ENCODE measurements around the gene UBA3.

Gene UBA3

GRCh38 chr3:69081583-69082262 is 1.6 kb upstream of the UBA3 start:
- peaks cover 53% of the 10 kb centered on the region for H3K79me2 ChIP-seq (ENCODE audit: control insufficient read depth, low read length)
- H3K4me1 ChIP-seq (ENCODE audit: control insufficient read depth, low read length): peaks cover 72% of the 10 kb centered on the region

GRCh38 chr3:69079269-69080159 is 651 bp downstream of the UBA3 start:
- Histone ChIP-seq H3K9me2 (replicated peaks; ENCODE audit: control insufficient read depth, low read length) (no peaks in the 10 kb centered on the region), H3K4me2 (ENCODE audit: low read length) (peak overlapping the region; percentile 92), H3K4me3 (ENCODE audit: low read length) (peak overlapping the region; percentile 89), H3K79me2 (ENCODE audit: control insufficient read depth, low read length) (peaks cover 48% of the 10 kb centered on the region), H3K27ac (ENCODE audit: low read depth, low read length) (0 out of 2 replicates have a peak overlapping the region, but pooled peaks have one; percentile 18), H3K27me3 (ENCODE audit: control insufficient read depth, low read length) (no peaks in the 10 kb centered on the region), H3K4me1 (ENCODE audit: control insufficient read depth, low read length) (peaks cover 60% of the 10 kb centered on the region), H3K36me3 (ENCODE audit: control insufficient read depth, low read length) (peaks cover 30% of the 10 kb centered on the region), H3F3A (ENCODE audit: control insufficient read depth, insufficient read depth) (peaks cover 28% of the 10 kb centered on the region), H3K9me3 (ENCODE audit: control insufficient read depth, insufficient read depth, low read length) (no peaks in the 10 kb centered on the region), H4K20me1 (ENCODE audit: control insufficient read depth, insufficient read depth, low read depth, low read length) (no peaks in the 10 kb centered on the region)
- TF ChIP-seq CTCF (IDR thresholded peaks at IDR 0.05; ENCODE audit: low read depth, low read length, poor library complexity, severe bottlenecking) (no peak), EZH2phosphoT487 (IDR thresholded peaks at IDR 0.05; ENCODE audit: borderline replicate concordance, low read length) (no peak)

More at GRCh38 chr3:69081583-69082262, 1.6 kb upstream of the UBA3 start:
- no peaks in the 10 kb centered on the region for H3K27me3 ChIP-seq (ENCODE audit: control insufficient read depth, low read length)
- H3F3A ChIP-seq (ENCODE audit: control insufficient read depth, insufficient read depth): peaks cover 25% of the 10 kb centered on the region
- peaks cover 19% of the 10 kb centered on the region; the same call in 1 of the 2 replicates for H3K36me3 ChIP-seq (ENCODE audit: control insufficient read depth, low read length)
- H3K4me3 ChIP-seq (ENCODE audit: low read length): peak overlapping the region; percentile 92
- H3K9me2 ChIP-seq (replicated peaks; ENCODE audit: control insufficient read depth, low read length): no peaks in the 10 kb centered on the region
- TF ChIP-seq CTCF (IDR thresholded peaks at IDR 0.05; ENCODE audit: low read depth, low read length, poor library complexity, severe bottlenecking) (no peak), EZH2phosphoT487 (IDR thresholded peaks at IDR 0.05; ENCODE audit: borderline replicate concordance, low read length) (no peak)
- peak overlapping the region; percentile 88 for H3K27ac ChIP-seq (ENCODE audit: low read depth, low read length)
- H3K4me2 ChIP-seq (ENCODE audit: low read length): peak overlapping the region; percentile 95
- no peaks in the 10 kb centered on the region for H3K9me3 ChIP-seq (ENCODE audit: control insufficient read depth, insufficient read depth, low read length)
- H4K20me1 ChIP-seq (ENCODE audit: control insufficient read depth, insufficient read depth, low read depth, low read length): no peaks in the 10 kb centered on the region

- no peaks in the 10 kb centered on the region for H3K27me3 ChIP-seq (ENCODE audit: control insufficient read depth, low read length)
- 0 out of 2 replicates have a peak, but pooled peaks cover 3% of the 10 kb centered on the region for H3F3A ChIP-seq (ENCODE audit: control insufficient read depth, insufficient read depth)
- no peak overlapping the region for H3K4me2 ChIP-seq (ENCODE audit: low read length)
- H4K20me1 ChIP-seq (ENCODE audit: control insufficient read depth, insufficient read depth, low read depth, low read length): no peaks in the 10 kb centered on the region
- no peak for TF ChIP-seq EZH2phosphoT487 (IDR thresholded peaks at IDR 0.05; ENCODE audit: borderline replicate concordance, low read length)
- TF ChIP-seq CTCF (IDR thresholded peaks at IDR 0.05; ENCODE audit: low read depth, low read length, poor library complexity, severe bottlenecking): no peak
- H3K79me2 ChIP-seq (ENCODE audit: control insufficient read depth, low read length): peaks cover 41% of the 10 kb centered on the region
- no peak overlapping the region for H3K4me3 ChIP-seq (ENCODE audit: low read length)
- no peaks in the 10 kb centered on the region for H3K9me2 ChIP-seq (replicated peaks; ENCODE audit: control insufficient read depth, low read length)
- peaks cover 63% of the 10 kb centered on the region for H3K36me3 ChIP-seq (ENCODE audit: control insufficient read depth, low read length)
- no peak overlapping the region for H3K27ac ChIP-seq (ENCODE audit: low read depth, low read length)
- no peaks in the 10 kb centered on the region for H3K9me3 ChIP-seq (ENCODE audit: control insufficient read depth, insufficient read depth, low read length)
- peaks cover 3% of the 10 kb centered on the region for H3K4me1 ChIP-seq (ENCODE audit: control insufficient read depth, low read length)
These were observed 7.2 kb downstream of the UBA3 start for GRCh38 chr3:69072928-69073327.
